Non-pigmented ciliary epithelial cell (primary cell): ENCODE measurements around the gene C19orf47.
"Not testable (repeated sequence)": the region's sequence is repeated elsewhere in the genome, so short reads cannot be mapped to it uniquely, and the experiment has no call there.

Source experiments
- DNase-seq: peaks from one replicate; pipeline ENCODE4 v3.0.0-alpha.2; 2010; ENCODE audit warnings: low read depth

C19orf47 gene

DNA sequence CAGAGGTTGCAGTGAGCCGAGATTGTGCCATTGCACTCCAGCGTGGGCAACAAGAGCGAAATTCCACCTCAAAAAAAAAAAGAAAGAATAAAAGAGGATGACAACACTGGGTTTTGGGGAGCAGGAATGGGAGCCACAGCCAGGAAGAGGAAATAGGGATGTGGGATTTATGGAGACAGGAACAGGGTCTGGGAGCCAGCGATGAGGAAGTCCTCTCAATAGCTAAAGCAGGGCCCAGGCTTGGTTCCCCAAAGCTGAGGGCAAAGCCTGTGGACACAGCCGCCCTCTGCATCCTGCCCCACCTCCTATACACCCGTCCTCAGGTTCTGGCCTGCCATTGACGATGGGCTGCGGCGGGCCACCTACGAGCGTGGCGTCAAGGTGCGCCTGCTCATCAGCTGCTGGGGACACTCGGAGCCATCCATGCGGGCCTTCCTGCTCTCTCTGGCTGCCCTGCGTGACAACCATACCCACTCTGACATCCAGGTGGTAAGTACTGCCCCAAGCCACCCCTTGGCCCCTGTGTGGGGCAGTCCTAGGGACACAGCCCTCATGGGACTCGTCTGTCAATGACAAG, 28.2 kb upstream of the C19orf47 start:
- DNase-seq = no peak

GRCh38 chr19:40374084-40374483, 25.9 kb upstream of the C19orf47 start:
- DNase-seq = no peak

DNA sequence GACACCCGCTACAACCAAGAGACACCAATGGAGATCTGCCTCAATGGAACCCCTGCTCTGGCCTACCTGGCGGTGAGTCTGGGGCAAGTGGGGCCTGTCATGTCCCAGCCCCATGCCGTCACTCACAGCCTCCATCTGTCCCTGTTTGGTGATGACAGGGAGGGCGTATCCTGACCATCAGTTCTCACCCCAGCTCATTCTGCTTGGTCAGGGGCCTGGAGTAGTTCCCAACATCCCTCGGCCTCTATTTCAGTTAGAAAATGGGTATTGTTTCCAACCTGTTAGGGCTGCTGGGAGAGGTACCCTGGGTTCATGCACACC, 23.6 kb upstream of the C19orf47 start:
- DNase-seq = no peak

GRCh38 chr19:40370997-40371801, 23.0 kb upstream of the C19orf47 start:
- DNase-seq = no peak

- not testable (repeated sequence) for DNase-seq
Measured at GRCh38 chr19:40370253-40370652, 22.1 kb upstream of the C19orf47 start.

DNA sequence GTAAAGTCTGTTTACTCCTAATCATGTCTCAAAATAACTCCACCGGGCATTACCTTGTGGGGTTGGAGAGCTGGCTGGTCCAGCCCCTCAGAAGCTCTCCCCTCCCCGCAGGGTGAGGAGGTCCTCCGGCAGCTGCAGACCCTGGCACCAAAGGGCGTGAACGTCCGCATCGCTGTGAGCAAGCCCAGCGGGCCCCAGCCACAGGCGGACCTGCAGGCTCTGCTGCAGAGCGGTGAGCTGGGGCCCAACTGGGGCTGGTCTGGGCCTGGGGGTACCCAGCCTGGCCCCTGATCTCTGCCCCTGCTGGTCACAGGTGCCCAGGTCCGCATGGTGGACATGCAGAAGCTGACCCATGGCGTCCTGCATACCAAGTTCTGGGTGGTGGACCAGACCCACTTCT, 21.6 kb upstream of the C19orf47 start:
- no peak for DNase-seq

- no peak for DNase-seq
Measured at GRCh38 chr19:40367577-40368434, 19.6 kb upstream of the C19orf47 start.

GRCh38 chr19:40366697-40367561, 18.7 kb upstream of the C19orf47 start:
- no peak for DNase-seq

- no peak for DNase-seq
Measured at GRCh38 chr19:40365613-40366401, 17.6 kb upstream of the C19orf47 start.

GRCh38 chr19:40365010-40365409, 16.8 kb upstream of the C19orf47 start:
- no peak for DNase-seq

DNA sequence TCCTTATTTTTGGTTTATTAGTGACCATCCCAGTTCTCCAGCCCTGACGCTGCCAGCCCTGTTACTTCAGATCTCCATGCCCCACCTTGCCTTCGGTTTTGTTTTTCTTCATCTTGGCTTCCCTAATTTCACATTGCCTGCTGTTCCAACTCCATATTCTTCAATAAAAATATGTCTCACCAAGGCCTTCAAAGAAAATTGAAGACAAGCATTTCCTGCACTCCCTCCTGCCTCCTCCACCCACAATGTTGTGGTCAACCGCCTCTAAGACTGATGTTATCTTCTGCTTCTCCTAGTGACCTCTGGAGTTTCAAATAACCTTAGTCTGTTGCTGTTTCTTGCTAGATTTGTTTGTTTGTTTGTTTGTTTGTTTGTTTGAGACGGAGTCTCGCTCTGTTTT, 14.9 kb upstream of the C19orf47 start:
- DNase-seq = no peak

DNA sequence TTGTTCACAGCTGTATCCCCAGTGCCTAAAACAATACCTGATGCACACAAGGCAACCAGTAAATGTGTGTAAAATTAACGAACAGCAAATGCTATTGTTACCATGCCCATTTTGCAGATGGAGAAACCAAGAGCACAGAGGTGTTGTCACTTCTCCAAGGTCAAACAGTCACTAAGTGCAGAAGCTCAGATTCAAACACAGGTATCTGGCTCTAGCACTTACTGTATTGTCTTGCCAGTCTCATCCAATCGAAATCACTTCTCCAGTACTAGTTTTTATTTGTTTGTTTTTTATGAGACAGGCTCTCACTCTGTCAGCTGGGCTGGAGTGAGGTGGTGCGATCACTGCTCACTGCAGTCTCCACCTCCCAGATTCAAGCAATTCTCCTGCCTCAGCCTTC, 14.0 kb upstream of the C19orf47 start:
- no peak for DNase-seq

- no peak for DNase-seq
Measured at GRCh38 chr19:40360708-40361241, 12.6 kb upstream of the C19orf47 start.

GRCh38 chr19:40360020-40360707, 12.0 kb upstream of the C19orf47 start:
- DNase-seq = no peak

- DNase-seq = no peak
Measured at GRCh38 chr19:40358773-40359172, 10.6 kb upstream of the C19orf47 start.

- DNase-seq = no peak
Measured at GRCh38 chr19:40357640-40358039, 9.4 kb upstream of the C19orf47 start.

GRCh38 chr19:40356681-40357595, 8.7 kb upstream of the C19orf47 start:
- DNase-seq = no peak

GRCh38 chr19:40355975-40356680, 7.9 kb upstream of the C19orf47 start:
- no peak for DNase-seq
